ENCODE results near the gene SYNE4.

- TF ChIP-seq TARDBP (CRISPR knock-in tag; IDR thresholded peaks at IDR 0.05) = no peak
- TF ChIP-seq CEBPB (IDR thresholded peaks at IDR 0.05; ENCODE audit: borderline replicate concordance, low read depth, low read length) = no peak
- no peak for TF ChIP-seq ZNF282 (IDR thresholded peaks at IDR 0.05; ENCODE audit: partially characterized antibody)
- no peak for TF ChIP-seq POLR2A (IDR thresholded peaks at IDR 0.05; ENCODE audit: insufficient read depth in 1 of 2, low read depth in 2 of 2, low read length in 2 of 2)
- no peak for TF ChIP-seq CTCF (CRISPR knock-in tag; IDR thresholded peaks at IDR 0.05)
- TF ChIP-seq TCF12 (IDR thresholded peaks at IDR 0.05) = no peak
- no peak for TF ChIP-seq TCF12 (CRISPR knock-in tag; IDR thresholded peaks at IDR 0.05)
Measured at GRCh38 chr19:35987571-35987896, 21.1 kb downstream of the SYNE4 start.

Measured in HepG2 (cell line).